Fibroblast of the conjunctiva (primary cell): ENCODE data around the gene ATP6V1C2.
"Not testable (repeated sequence)": the region's sequence is repeated elsewhere in the genome, so short reads cannot be mapped to it uniquely, and the experiment has no call there.

Experiments used
- DNase-seq: peaks from one replicate; pipeline ENCODE4 v3.0.0-alpha.2; 2010; ENCODE audit warnings: low read depth

The ATP6V1C2 gene

DNA sequence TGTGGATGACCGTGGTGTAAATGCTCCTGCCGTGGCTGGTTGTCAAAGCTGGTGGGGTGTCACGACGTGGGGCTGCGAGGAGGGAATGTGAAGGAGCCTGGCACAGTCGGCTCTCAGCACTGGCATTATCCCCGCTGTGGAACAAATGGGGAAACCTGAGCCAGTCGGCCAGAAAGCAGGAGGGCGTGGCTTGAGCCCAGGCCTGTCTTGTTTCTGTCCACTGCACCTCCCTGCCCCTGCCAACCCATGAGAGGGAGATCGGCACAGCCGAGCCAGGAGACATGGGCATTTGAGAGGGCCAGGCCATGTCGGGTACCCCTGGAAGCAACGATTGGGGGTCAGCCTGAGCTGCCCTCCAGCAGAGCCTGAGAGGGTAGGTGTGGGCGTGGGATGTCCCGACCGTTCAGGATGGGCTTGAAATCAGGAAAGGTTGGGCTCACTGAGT is 46.7 kb downstream of the ATP6V1C2 start:
- no peak for DNase-seq

DNA sequence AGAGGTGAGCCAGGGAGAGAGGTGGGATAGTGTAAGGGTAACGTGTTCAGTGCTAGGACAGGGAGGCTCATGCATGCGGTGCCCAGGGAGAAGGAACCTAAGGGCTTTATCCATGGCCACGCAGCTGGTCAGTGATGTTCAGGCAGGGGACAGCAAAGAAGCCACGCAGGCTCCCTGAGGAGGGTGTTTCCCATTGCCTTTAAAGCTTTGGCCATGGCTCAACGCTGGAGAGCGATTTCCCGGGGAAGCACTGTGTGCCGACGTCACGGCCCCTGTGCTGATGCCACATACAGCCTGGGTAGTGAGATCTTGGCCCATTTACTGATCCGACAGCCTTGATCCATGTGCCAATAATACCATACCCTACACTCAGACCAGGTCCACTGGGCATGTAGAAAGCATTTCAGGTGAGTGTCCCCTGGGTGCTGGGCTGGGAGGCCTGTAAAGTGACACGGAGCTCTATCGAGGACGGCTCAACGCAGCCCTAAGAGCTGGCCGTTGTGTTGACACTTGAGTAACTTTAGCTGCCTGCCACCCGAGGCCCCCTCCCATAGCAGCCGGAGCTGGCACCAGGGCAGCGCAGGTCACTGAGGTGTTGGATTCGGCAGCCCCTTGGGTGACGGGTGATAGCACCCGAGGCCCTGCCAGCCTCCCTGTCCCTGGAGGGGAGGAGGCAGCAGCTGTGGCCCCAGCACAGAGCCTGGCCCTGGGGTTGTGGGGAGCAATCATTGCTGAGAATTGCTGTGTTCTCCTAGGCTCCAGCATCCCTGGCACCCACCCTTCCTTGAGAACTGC is 49.7 kb downstream of the ATP6V1C2 start:
- DNase-seq, result no peak

DNA sequence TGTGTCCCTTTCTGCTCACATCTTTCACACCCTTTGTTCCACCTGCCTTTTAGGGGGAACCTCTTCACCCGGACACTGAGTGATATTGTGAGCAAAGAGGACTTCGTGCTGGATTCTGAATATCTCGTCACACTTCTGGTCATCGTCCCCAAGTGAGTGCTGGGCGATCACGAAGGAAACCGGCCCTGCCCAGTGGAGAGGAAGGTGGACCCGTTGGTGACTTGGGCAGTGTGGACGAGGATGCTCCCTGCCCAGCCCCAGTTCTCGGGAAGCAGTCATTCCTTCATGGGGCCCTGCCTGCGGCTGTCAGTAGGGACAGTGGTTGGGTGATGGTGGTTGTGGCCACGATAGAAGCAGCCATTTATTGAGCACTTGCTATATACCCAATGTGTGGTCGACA is 50.4 kb downstream of the ATP6V1C2 start:
- DNase-seq, result no peak

DNA sequence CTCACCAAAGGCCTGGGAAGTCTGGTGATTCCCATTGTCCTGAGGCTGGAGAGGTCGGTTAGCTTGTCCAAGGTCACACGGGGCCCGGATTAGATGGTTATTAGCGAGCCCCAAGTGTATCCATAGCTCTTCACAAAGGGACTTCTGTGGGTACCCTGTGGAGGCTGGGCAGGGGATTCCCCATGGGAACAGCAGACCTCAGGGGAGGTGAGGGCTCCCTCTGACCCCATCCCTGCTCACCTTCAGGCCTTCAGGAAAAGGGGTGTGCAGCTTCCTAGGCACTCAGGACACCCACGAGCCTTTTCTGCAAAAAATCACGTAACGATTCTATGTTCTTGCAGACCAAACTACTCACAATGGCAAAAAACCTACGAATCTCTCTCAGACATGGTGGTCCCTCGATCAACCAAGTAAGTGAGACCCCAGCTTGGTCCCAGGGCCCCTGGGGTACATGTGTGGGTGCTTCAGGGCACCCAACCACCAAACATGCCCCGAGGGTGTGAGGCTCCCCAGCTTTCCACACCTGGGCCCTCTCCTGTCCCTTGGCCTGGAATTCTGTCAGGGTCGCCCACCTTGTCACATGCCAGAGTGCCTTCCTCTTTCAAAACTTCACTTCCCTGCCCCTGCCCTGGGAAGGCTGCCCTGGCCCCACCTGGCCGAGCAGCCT is 50.9 kb downstream of the ATP6V1C2 start:
- DNase-seq, result no peak

DNA sequence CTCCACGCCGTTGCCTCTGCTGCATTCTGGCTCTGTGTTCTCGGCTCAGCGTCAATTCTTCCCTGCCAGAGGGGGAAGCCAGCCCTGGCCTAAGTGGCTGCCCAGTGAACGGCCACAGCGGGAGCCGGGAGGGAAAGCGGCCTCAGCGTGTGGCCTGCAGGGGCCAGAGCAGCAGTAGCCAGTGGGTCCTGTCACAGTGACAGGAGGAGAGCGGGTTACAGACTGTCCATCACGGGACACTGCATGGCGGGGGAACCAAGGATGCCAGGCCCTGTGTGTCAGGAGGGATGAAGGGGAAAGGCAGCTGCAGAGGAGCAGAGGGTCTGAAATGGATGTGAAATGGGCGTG is 51.4 kb downstream of the ATP6V1C2 start:
- DNase-seq, result no peak

DNA sequence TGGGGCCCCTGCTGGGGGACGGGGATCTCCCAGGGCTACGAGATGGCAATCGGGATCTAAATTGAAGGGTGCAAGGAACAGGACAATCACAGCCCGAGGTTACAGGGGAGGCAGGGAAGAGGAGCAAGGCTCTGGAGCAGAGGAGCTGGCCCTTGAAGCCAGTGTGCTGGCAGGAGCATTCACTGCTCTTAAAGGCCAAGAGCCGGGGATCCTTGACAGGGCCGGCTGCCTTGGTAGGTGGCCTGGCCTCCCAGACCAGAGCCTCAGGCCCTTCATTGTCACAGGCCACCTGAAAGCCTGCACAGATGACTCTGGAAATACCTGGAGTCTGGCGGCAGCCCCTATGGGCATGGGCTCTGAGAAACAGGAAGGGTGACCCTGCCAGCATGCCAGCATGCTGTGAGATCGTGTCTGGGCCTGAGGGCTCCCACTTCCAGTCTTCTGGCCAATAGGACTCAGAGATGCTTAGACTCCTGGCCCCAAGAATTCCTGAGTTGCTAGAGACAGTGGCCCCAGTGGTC is 52.5 kb downstream of the ATP6V1C2 start:
- no peak for DNase-seq

DNA sequence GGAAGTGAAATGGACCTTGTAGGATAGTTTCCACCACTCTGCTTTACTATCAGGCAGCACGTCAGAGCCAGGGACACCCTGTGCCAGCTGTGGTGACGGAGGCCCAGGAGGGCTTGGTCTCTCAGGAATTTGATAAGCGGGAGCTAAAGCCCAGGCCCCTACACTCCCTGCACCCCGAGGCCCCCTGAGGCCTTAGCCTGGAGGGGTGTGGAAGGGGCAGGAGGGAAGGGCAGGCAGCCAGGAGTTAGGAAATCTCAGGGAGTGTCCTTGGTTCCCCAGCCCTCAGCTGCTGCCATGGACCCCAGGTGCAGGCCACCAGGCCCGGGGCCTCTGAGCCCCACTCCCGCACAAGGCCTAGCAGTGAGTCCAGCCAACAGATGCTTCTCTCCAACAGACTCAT is 53.0 kb downstream of the ATP6V1C2 start:
- DNase-seq, result no peak

DNA sequence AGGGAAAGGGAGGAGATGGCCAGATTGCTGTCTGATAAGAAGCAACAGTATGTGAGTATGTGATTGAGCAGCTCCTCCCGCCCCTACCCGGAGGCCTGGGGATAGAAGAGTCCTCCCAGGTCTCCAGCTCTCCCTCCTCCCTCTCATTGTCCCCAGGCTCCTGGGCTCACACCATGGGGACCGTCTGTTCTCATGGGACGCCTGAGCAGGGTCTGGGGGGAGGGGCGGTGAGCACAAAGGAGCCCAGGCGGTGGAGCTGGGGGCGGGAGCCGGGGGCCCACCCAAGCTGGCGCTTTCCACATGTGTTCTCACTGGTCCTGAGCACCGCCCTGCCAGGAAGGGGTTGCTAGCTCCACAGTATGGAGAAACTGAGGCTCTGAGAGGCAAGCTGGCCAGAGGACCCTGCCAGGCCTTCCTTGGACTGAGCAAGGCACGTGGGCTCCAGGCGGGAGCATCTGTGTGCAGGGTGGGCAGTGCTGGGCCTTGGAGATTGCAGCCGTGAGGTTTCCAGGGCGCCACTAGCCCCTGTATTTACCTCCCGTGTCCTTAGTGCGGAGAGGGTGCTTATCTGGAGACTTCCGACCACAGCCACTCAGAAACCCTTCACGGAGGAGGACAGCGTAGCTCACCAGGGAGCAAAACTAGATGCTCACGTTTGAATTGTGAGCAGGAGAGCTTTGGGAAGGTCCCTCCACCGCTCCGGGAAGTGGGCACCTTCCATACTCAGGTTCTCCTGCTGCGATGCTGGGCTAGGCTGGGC is 53.8 kb downstream of the ATP6V1C2 start:
- no peak for DNase-seq

DNA sequence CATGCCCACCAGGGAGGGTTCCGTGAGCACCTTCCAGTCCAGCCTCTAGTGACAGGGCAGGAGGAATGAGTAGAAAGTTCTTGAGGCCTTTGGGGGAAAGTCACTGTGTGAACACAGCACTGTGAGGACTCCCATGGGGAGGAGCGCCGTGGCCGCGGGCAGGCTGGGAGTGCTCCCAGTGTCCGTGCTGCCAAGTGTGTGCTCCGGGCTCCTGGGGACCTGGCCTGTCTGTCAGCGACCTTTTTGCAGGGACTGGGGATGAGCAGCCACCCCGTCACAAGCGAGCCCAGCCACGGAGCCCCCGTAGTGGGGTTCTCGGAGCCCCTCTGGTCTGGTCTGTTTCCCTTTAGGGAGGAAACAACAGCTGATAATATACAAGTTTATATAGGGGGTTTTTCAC is 54.4 kb downstream of the ATP6V1C2 start:
- no peak for DNase-seq

DNA sequence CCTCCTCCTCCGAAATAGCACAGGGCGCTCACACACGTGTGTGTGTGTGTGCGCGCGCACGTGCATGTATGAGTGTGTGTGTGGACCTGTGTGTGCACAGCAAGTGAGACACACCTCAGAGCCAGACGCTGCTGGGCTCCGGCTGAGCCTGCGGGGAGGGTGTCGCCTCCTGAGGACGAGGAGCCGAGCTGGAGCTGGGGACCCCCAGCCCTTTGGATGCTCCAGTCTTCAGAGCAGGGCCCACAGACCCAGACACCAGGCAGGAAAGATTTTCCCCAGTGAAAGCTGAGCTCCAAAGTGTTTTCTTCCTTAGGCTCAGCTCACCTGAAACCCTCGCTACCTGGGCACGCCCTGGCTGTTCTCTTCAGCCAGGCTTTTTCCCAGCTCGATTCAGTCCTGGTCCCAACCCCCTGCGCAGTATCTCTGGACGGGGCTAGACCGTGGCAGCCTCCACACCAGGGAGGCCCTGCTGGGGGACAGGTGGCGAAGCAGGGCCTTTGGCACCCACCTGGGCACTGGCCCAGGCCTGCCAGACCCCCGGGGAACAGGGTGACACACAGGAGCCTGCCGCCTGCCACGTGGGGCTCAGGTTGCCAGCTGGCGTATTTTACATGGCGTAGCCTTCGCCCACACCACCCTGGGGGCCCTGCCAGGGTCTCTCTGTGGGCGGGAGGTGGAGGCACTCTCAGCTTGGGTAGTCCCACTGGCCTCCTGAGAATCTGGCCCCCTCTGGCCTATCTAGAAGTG is 55.0 kb downstream of the ATP6V1C2 start:
- DNase-seq, result no peak

DNA sequence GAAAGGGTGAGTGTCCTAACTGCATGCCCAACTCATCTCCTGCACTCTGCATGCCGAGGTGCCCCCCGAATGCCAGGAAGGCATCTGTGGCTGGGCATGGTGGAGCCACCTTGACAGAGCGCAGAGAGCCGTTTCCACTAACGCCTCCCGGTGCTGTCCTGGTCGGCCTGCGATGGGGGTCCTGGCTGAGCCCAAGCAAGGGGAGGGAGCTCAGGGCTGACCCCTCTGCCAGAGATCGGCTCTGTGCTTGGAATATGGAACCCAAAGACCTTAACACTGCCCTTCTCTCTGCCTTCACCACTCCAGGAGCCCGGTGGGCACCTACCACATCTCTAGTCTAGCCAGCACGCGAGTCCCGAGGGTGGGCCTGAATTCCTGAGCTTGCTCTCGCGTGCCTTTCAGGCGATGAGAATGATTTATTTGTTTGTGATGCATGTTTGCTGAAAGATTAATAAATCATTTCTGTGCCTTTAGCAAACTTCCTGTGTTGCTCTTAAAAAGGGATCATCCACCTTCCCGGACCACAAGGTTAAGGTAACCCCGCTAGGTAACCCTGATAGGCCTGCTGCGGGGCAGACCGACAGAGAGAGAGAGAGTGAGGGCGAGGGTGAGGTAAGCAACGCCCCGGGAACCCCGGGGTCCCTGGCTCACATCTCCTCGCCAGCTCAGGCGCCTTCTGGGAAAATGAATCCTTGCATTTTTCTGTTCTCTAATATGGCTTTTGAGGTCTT is 55.8 kb downstream of the ATP6V1C2 start:
- no peak for DNase-seq

DNA sequence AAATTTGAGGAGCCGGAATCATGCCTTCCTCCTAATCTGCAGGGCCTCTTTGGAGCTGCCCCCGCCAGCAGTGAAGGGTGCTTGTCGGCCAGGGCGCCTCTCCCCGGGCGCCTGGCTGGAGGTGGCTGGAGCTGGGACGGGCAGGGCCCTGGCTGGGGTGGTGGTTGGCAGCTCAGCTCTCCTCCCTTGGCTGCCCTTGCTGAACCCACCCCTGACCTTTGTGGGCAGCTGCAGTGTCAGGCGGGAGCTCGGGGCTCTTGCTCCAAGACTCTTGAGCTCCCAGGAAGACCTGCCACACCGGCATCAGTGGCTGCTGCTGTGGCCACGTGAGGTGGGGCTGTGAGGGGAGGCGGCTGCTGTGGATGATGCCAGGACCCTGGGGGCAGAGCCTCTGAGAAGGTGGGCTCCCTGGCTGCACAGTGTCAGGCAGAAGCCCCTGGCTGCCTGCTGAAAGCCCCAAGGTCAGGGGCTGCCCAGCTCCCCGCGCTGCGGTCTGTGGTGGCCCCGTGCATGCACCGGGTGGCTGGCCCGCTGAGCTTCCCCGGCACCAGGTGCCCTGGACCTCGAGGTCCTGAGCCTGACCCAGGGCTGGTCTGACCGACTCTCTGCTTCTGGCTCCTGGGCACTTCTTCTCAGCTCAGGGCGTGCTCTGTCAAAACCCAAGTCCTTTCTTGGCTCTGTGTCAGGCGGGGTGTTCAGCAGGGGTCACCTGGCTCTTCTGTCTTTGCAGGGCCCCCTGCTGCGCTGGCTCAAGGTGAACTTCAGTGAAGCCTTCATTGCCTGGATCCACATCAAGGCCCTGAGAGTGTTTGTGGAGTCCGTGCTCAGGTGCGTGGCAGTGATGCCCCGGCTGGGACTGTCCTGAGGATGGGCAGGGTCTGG is 56.7 kb downstream of the ATP6V1C2 start:
- no peak for DNase-seq

DNA sequence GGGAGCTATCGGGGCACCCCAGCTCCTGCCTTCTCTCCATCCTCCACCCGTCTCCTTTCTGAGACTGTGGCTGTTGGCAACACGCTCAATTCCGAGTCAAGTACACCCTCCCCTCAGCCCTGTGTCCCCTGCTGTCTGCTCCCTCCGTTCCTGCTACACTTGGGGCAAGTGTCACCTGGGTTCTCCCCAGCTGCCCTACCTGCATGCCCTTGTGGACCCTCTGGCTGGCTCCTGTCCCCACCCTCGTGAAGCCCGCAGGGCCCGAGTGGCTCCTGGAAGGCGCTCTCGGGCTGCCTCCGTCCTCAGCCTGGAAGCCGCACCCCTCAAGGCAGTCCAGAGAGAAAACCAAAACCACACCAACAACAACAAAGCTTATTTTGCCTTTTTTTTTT is 57.3 kb downstream of the ATP6V1C2 start:
- no peak for DNase-seq

DNA sequence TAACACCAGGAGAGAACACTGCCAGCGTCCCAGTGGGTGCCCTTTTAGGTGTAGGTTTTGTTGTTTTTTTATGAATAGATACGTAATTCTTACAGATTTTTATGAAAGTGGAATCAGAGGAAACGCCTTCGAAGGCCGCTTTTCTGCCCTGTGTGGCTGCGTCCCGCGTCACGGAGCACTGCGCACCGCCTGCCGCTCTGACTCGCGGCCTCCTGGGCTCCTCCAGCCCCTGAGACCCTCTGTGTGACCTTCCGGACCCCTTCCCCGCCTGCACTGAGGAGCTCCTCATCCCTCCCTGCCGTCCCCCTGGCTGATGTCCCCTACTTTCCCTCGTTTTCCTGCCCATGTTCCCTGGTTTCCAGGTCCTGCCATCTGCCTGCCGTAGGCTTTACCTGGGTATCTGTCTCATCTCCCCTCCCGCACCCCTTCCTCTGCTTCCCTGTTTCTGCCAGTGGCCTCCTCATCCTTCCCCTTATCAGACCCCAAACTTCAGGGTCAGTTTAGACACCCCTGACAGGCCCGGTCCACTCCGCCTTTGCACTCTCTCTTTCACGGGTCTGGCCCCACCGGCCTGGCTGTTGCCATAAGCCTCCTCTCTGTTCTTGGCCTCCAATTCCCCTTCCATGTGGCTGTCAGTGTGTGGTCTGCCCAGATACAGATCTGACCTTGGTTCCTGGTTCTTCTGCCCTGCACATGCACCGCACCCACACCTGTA is 58.5 kb downstream of the ATP6V1C2 start:
- DNase-seq, result no peak

DNA sequence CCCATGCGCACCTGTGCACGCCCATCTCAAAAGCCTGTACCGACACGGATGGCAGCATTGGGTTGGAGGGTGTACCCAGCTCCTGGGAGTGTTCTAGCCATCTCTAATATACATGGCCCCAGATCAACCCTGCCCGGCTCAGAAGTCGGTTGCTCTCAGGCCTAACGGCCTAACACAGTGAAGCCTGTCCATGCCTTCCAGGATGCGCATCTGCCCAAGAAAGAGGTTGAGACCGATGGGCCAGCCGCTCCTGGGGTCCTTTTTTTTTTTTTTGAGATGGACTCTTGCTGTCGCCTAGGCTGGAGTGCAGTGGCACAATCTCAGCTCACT is 59.0 kb downstream of the ATP6V1C2 start:
- no peak for DNase-seq

DNA sequence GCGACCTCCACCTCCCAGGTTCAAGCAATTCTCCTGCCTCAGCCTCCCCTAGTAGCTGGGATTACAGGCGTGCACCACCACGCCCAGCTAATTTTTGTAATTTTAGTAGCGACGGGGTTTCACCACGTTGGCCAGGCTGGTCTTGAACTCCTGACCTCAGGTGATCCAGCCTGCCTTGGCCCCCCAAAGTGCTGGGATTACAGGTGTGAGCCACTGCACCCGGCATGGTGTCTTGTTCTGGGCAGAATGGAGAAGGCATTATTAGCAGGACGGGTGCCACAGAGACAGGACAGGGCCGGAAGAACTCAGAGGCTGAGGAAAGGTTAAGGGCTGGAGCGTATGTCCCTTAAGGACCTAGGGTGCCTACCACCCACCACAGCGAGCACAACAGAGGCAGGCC is 59.4 kb downstream of the ATP6V1C2 start:
- DNase-seq, result not testable (repeated sequence)

DNA sequence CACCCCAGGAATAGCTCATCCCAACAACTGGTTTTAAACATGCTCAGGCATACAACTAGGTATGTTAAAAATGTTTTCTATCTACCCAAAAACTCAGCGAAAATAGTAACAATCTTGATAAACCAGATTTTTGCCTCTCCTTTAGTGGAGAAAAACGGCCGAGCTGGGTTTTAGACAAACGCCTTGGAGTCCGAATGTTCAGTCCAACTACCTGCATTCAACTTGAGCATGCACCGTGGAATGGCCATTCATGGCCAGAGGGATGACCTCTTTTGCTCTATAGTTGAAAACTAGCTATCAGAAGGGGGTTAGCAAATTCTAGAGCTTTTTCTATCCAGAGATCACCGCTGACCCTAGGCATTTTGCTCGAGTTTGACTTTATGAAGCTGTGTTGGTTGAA is 60.3 kb downstream of the ATP6V1C2 start:
- DNase-seq, result no peak

DNA sequence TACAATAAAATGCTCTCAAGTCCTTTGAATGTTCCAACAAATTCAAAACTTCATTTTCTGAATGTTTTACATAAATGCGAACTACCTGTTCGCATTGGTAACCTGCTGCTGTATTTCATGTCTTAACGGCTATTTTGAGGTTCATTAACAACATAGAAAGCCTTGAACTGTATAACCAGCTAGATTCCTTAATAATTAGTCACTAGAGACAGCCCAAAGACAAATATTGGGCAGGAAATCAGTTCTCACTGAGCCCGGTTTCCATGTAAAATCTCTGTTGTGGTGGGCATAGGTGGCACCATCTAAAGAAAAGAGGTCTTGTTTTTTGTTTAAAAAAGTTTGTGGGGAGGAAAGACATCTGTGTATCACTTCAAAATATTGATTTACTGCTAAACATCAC is 62.0 kb downstream of the ATP6V1C2 start:
- DNase-seq, result no peak

DNA sequence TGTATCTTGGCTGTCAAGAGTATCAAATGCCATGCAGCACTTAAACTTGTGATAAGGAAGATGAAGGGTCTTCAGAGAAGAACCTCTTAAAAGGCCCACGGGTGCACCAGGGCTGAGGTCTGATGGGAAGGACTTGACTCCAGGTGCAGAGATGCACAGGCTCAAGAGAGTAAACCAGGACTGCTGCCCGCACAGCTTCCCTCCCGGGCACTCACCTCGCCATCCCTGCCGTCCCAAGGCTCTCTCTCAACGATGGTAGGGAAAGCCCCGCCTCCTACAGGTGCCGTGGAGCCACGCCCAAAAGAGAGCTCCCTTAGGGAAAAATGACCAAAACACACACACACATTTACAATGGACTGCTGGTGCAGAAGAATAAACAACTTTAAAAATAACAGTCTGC is 63.3 kb downstream of the ATP6V1C2 start:
- DNase-seq, result no peak

DNA sequence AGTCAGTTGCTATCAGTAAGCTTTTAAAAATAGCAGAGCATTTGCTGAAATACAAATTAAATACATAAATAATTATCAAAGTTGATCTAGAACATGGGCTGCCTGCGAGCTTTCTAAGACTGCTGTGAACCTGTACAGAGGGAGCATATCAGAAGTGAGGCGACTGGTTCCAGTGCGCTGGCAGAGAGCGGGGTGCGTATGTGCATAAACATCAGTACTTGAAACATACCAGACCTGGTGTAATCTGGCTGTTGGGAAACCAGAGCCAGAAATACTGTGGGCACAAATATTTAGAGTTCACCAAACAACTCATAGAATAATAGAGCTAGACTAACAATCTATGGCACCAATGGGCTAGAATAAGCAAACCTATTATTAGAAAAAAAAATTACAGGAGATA is 63.8 kb downstream of the ATP6V1C2 start:
- no peak for DNase-seq
